OCI-LY7 (cell line): ENCODE measurements around the gene MYF5. TPM values are rescaled to one million over a fixed set of nuclear protein-coding genes. Genes with fewer than 3 reads are reported as not detected.
A peak's percentile ranks its signal among the peaks of the same experiment; 100 is the strongest.

Experiments used
- BruUV-seq: library from RNA; stranded (reverse); fragments of 400-500 nt; replicated peaks from 2 replicates; lab custom pipeline; 2021; lab: Mats Ljungman, UMichigan
- CTCF ChIA-PET: fragments of 300-600 bp; sonication (Branson Sonifier 250); formaldehyde crosslinking; loops from one replicate; lab custom pipeline; 2022; ENCODE audit warnings: antibody characterized with exemption; ENCODE audit not compliant: unreplicated experiment; lab: Charles Lee
- POLR2A ChIA-PET: fragments of 300-600 bp; sonication (Branson Sonifier 250); formaldehyde crosslinking; loops from one replicate; lab custom pipeline; 2022; ENCODE audit warnings: antibody characterized with exemption; lab: Charles Lee
- DNase-seq: peaks from one replicate; pipeline ENCODE4 v3.0.0-alpha.2; 2015; ENCODE audit warnings: low spot score
- H2AFZ ChIP-seq: fragments of 200-600 bp; sonication (generic), shearing (Covaris generic); 2 replicates; pipeline ENCODE4 v1.6.1; 2014; ENCODE audit warnings: mild to moderate bottlenecking, antibody characterized with exemption, low read length, moderate library complexity
- H3K27ac ChIP-seq: fragments of 200-600 bp; sonication (generic); 2 replicates; pipeline ENCODE4 v1.5.1; 2014; ENCODE audit warnings: mixed run types, low read depth, mild to moderate bottlenecking, moderate library complexity, low read length, inconsistent platforms; ENCODE audit not compliant: poor library complexity, severe bottlenecking
- H3K36me3 ChIP-seq: fragments of 200-600 bp; sonication (generic); 2 replicates; pipeline ENCODE4 v1.6.1; 2014; ENCODE audit warnings: mild to moderate bottlenecking, antibody characterized with exemption, low read length, moderate library complexity, mixed read lengths; ENCODE audit not compliant: insufficient read depth
- H3K4me1 ChIP-seq: fragments of 200-600 bp; sonication (generic); 2 replicates; pipeline ENCODE4 v1.5.1; 2014; ENCODE audit warnings: mild to moderate bottlenecking, low read length; ENCODE audit not compliant: insufficient read depth, poor library complexity, severe bottlenecking
- H3K4me2 ChIP-seq: fragments of 200-600 bp; sonication (generic); 2 replicates; pipeline ENCODE4 v1.6.1; 2014; ENCODE audit warnings: mild to moderate bottlenecking, low read length
- H3K4me3 ChIP-seq: fragments of 200-600 bp; sonication (generic); 2 replicates; pipeline ENCODE4 v1.5.1; 2014; ENCODE audit warnings: mild to moderate bottlenecking, low read depth, low read length; ENCODE audit not compliant: poor library complexity, severe bottlenecking
- H3K79me2 ChIP-seq: fragments of 200-600 bp; sonication (generic); 2 replicates; pipeline ENCODE4 v1.6.1; 2016; ENCODE audit warnings: low read depth, mild to moderate bottlenecking, low read length, moderate library complexity, mixed read lengths; ENCODE audit not compliant: insufficient read depth
- H3K9me2 ChIP-seq: fragments of 200-600 bp; sonication (generic); 2 replicates; pipeline ENCODE4 v1.6.1; 2016; ENCODE audit warnings: mild to moderate bottlenecking, low read length, mixed read lengths; ENCODE audit not compliant: insufficient read depth
- H3K9me3 ChIP-seq: fragments of 200-600 bp; sonication (generic); 2 replicates; pipeline ENCODE4 v1.6.1; 2014; ENCODE audit warnings: mild to moderate bottlenecking, mixed run types, low read length, mixed read lengths
- H4K20me1 ChIP-seq: fragments of 200-600 bp; sonication (generic); 2 replicates; pipeline ENCODE4 v1.6.1; 2014; ENCODE audit warnings: mild to moderate bottlenecking, antibody characterized with exemption, low read length, moderate library complexity, mixed read lengths; ENCODE audit not compliant: insufficient read depth
- EZH2phosphoT487 ChIP-seq: fragments of 200-600 bp; sonication (generic); IDR thresholded peaks from 2 replicates; pipeline ENCODE4 v1.6.1; 2018; ENCODE audit warnings: low read depth, borderline replicate concordance, mild to moderate bottlenecking, mixed run types, antibody characterized with exemption, low read length, moderate library complexity, mixed read lengths
- intact Hi-C: fragments of 100-400 bp; cut with micrococcal nuclease; formaldehyde crosslinking; loops from one replicate; pipeline ENCODE4 v1.10.0; 2022; ENCODE audit not compliant: unreplicated experiment
- total RNA-seq, 2 experiments: library from RNA; depleted of rRNA in 1 of 2; stranded (reverse); fragments of >200 nt in 1 of 2; shearing (Covaris generic) in 1 of 2; gene quantifications; 2 replicates each; pipeline ENCODE4 v1.2.3, GENCODE V29; 2014 to 2022
- TF ChIP-seq, protein P1 (sequence below): fragments of 200-600 bp; sonication (generic); conservative IDR thresholded peaks from 2 replicates; pipeline ENCODE4 v1.5.1; 2014; ENCODE audit warnings: mild to moderate bottlenecking, antibody characterized with exemption, low read length, moderate library complexity, mixed read lengths

The MYF5 gene
- total RNA-seq, 2 experiments from 2014 or later: not detected

DNA sequence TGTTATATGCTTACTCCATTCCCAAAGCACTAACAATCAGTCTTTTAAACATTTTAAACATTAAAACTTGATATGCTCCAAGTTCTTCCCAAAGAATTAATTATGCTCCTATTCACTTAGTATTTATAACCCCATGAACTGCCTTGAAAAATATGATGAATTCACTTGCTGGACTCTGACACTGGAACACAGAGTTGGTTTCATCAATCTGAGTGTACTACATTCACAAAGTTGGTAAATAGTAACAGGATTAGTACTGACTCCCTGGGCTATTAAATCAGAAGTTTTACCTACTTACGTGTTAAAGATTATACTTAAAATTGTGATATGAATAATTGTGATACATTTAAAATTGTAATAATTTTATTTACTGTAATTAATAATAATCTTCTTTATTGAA lies 26.6 kb upstream of the MYF5 start:
- ChIA-PET POLR2A (interaction anchor here (0.6 to 1.0 kb wide), 2 partner anchors 11 to 78 kb away, joined by 4 read pairs; no protein-coding TSS in a partner anchor), CTCF (interaction anchor here (1.0 kb wide), 1 partner anchor 9 kb away, joined by 3 read pairs; no protein-coding TSS in a partner anchor)
- BruUV-seq: no TSS peak
- Histone ChIP-seq H3K4me2 (no peak overlapping the region), H2AFZ (no peak overlapping the region), H3K4me3 (no peak overlapping the region), H4K20me1 (no peaks in the 10 kb centered on the region), H3K9me3 (no peaks in the 10 kb centered on the region), H3K36me3 (no peaks in the 10 kb centered on the region), H3K9me2 (no peaks in the 10 kb centered on the region), H3K27ac (no peak overlapping the region), H3K79me2 (no peaks in the 10 kb centered on the region), H3K4me1 (peaks cover 15% of the 10 kb centered on the region)
- TF ChIP-seq EZH2phosphoT487: no peak
- TF ChIP-seq, protein P1, sequence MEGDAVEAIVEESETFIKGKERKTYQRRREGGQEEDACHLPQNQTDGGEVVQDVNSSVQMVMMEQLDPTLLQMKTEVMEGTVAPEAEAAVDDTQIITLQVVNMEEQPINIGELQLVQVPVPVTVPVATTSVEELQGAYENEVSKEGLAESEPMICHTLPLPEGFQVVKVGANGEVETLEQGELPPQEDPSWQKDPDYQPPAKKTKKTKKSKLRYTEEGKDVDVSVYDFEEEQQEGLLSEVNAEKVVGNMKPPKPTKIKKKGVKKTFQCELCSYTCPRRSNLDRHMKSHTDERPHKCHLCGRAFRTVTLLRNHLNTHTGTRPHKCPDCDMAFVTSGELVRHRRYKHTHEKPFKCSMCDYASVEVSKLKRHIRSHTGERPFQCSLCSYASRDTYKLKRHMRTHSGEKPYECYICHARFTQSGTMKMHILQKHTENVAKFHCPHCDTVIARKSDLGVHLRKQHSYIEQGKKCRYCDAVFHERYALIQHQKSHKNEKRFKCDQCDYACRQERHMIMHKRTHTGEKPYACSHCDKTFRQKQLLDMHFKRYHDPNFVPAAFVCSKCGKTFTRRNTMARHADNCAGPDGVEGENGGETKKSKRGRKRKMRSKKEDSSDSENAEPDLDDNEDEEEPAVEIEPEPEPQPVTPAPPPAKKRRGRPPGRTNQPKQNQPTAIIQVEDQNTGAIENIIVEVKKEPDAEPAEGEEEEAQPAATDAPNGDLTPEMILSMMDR: no peak
- intact Hi-C loops: no loop called here
- DNase-seq: no peak

DNA sequence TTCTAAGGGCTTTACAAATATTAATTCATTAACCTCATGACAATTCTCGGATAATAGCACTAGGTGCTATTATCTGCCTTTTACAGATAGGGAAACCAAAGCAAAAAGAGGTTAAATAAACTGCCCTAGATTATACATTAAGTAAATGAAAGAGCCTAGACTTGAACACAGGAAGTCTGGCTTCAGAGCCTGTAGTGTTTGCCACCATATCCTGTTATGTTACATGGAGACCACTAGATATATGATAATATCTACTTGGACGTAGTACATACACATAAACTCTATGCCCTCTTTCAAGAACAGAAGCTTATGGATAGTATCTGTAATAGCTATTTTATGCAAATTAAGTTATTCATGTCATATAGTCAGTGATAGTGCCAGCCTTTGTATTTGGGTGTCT lies 26.2 kb upstream of the MYF5 start:
- no peaks in the 10 kb centered on the region for H3K36me3 ChIP-seq
- no peak overlapping the region for H3K27ac ChIP-seq
- peak; percentile 6 for DNase-seq
- ChIA-PET CTCF (interaction anchor here (1.0 kb wide), 1 partner anchor 9 kb away, joined by 3 read pairs; no protein-coding TSS in a partner anchor), POLR2A (interaction anchor here (0.6 to 1.0 kb wide), 3 partner anchors 9 to 78 kb away, joined by 4 read pairs; no protein-coding TSS in a partner anchor)
- no peaks in the 10 kb centered on the region for H3K79me2 ChIP-seq
- H4K20me1 ChIP-seq: no peaks in the 10 kb centered on the region
- no peaks in the 10 kb centered on the region for H3K9me3 ChIP-seq
- H3K4me3 ChIP-seq: no peak overlapping the region
- H2AFZ ChIP-seq: peak overlapping the region; percentile 69; the same call in 1 of the 2 replicates
- no TSS peak for BruUV-seq
- intact Hi-C loops: no loop called here
- no peak overlapping the region for H3K4me2 ChIP-seq
- no peak for TF ChIP-seq EZH2phosphoT487
- TF ChIP-seq, protein P1: no peak
- peaks cover 15% of the 10 kb centered on the region for H3K4me1 ChIP-seq
- H3K9me2 ChIP-seq: no peaks in the 10 kb centered on the region

DNA sequence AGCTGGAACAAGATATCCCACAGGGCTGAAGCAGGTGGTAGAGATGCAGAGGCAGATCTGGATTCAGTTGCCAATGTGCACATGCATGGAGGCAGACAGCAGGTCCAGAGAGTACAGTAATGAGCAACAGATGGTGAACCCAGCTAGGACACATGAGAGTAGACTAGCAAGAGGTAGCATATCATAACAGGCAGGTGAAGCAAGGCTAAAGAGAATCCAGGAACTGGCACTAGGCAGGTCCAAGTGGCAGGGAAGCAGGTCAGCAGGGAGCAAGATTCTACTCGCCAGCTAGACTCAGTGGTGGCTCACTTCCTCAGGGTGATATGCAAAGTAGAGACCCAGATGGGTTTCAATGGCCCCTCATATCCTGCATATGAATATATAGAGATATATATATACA lies 24.6 kb upstream of the MYF5 start:
- peak; percentile 36 for DNase-seq
- no TSS peak for BruUV-seq
- no peaks in the 10 kb centered on the region for H3K79me2 ChIP-seq
- H3K9me2 ChIP-seq: no peaks in the 10 kb centered on the region
- H3K9me3 ChIP-seq: no peaks in the 10 kb centered on the region
- H3K27ac ChIP-seq: peak overlapping the region; percentile 16
- intact Hi-C loops: no loop called here
- peak overlapping the region; percentile 52 for H3K4me2 ChIP-seq
- POLR2A ChIA-PET: no interaction called here
- peak overlapping the region; percentile 21 for H3K4me3 ChIP-seq
- TF ChIP-seq, protein P1: no peak
- TF ChIP-seq EZH2phosphoT487: no peak
- peak overlapping the region; percentile 69 for H2AFZ ChIP-seq
- H3K4me1 ChIP-seq: peaks cover 15% of the 10 kb centered on the region
- H4K20me1 ChIP-seq: no peaks in the 10 kb centered on the region
- H3K36me3 ChIP-seq: no peaks in the 10 kb centered on the region
- CTCF ChIA-PET: no interaction called here
